Activated naive CD4-positive, alpha-beta T cell treated with anti-CD3 and anti-CD28 coated beads, Interleukin-2, amount 50 U/mL, for 16 hours (primary cell): ENCODE results near the gene NT5E.
"Not testable (repeated sequence)": the region's sequence is repeated elsewhere in the genome, so short reads cannot be mapped to it uniquely, and the experiment has no call there.

Experiments
- DNase-seq: peaks from one replicate; pipeline ENCODE4 v3.0.0-alpha.2; 2020

NT5E gene

GRCh38 chr6:85494547-85495536 lies 45.0 kb downstream of the NT5E start:
- DNase-seq, result no peak

GRCh38 chr6:85496009-85496579 lies 46.2 kb downstream of the NT5E start:
- no peak for DNase-seq

GRCh38 chr6:85496856-85497255 lies 47.0 kb downstream of the NT5E start:
- no peak for DNase-seq

- DNase-seq, result no peak
Measured at GRCh38 chr6:85498596-85499258, 48.8 kb downstream of the NT5E start.

- DNase-seq, result no peak
Measured at GRCh38 chr6:85506441-85507093, 56.7 kb downstream of the NT5E start.

GRCh38 chr6:85516168-85516567 lies 66.3 kb downstream of the NT5E start:
- no peak for DNase-seq

- DNase-seq, result not testable (repeated sequence)
Measured at GRCh38 chr6:85524281-85524680, 74.4 kb downstream of the NT5E start.

- no peak for DNase-seq
Measured at GRCh38 chr6:85537055-85537494, 87.2 kb downstream of the NT5E start.

- DNase-seq, result no peak
Measured at GRCh38 chr6:85544776-85545175, 94.9 kb downstream of the NT5E start.
